Measurements from ENCODE around the gene DESI1.

DESI1 gene

DNA sequence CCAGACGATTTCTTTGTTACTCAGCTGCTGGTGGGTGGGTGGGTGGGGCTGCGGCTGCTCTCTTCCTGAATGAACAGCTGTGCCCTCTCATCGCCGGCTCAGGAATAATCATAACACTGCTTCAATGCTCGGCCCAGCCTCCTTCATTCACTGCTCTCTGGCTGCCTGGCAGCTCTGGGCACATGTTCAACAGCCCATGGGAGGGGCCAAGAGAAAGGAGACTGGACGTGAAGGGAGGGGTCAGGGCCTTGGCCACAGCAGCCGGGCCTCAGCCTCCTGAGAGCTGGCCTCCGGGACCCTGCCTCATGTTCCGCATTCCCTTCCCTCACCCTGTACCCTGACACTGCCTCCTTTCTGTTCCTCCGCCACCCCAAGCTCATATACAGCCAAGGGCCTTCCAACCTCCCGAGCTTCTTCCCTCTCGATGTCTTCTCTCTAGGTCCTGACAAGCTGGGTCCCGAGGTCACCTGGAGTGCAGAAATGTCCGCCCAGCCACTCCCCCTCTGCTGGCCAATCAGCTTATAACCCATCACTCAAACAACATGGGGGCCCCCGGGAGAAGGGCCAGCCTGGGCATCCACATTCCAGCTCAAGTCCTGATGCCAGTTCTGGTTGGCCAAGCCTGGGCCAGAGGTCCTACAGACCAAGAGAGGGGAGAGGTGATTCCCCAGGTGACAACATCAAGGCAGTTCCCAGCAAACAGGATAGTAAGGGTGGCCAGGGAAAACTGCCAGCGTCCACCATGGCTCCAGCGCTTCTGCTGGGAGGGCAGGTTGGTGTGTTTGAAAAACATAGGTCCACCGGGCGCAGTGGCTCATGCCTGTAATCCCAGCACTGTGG lies 63.2 kb downstream of the DESI1 start:
- DNase-seq (ENCODE audit: low read depth): peak; percentile 80
- TF ChIP-seq, protein P1, sequence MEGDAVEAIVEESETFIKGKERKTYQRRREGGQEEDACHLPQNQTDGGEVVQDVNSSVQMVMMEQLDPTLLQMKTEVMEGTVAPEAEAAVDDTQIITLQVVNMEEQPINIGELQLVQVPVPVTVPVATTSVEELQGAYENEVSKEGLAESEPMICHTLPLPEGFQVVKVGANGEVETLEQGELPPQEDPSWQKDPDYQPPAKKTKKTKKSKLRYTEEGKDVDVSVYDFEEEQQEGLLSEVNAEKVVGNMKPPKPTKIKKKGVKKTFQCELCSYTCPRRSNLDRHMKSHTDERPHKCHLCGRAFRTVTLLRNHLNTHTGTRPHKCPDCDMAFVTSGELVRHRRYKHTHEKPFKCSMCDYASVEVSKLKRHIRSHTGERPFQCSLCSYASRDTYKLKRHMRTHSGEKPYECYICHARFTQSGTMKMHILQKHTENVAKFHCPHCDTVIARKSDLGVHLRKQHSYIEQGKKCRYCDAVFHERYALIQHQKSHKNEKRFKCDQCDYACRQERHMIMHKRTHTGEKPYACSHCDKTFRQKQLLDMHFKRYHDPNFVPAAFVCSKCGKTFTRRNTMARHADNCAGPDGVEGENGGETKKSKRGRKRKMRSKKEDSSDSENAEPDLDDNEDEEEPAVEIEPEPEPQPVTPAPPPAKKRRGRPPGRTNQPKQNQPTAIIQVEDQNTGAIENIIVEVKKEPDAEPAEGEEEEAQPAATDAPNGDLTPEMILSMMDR (conservative IDR thresholded peaks at IDR 0.05; ENCODE audit: low read length): no peak
- no peak overlapping the region for H3K4me3 ChIP-seq (ENCODE audit: low read length)

DNA sequence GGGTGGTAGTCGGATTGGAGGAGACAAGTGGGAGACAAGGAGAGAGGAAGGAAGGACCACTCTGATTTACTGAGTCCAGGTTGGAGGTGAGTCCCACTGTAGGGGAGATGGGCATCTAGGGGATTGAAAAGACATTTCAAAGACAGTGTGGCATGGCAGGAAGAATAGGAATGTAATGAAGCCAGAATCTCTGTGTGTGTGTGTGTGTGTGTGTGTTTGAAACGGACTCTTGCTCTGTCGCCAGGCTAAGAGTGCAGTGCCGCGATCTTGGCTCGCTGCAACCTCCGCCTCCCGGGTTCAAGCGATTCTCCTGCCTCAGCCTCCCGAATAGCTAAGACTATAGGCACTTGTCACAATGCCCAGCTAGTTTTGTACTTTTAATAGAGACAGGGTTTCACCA lies 64.3 kb downstream of the DESI1 start:
- no peak overlapping the region for H3K4me3 ChIP-seq (ENCODE audit: low read length)
- TF ChIP-seq, protein P1 (conservative IDR thresholded peaks at IDR 0.05; ENCODE audit: low read length): no peak
- no peak for DNase-seq (ENCODE audit: low read depth)

DNA sequence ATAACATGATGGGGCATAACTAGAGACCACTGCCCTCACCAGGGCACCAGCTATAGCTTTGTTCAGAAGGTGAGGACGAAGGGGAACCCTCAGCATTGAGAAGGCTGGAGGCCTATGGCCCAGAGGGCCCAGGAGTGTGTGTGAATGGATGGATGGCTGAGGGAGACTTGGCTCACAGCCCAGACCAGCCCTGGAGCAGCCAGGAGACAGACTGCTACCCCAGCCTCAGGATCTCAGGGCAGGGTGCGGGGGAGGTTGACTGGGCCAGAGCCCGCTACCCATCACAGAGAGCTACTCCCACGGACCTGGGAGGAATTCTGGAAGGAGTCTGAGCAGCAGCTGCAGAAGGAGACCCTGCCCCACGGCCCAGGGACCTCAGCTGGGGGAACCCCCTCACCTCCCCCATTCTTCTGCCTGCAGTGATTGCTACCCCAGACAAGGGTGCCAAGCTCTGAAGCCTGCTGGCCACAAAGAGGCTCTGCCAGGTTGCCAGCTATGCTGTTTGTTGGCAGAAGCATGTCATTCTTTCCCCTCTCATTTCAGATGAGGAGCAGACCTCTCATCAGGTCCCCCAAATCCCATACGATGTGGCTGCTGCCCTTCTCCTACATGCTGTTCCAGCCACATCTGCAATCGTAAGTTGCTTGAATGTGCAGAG lies 65.4 kb downstream of the DESI1 start:
- TF ChIP-seq, protein P1 (conservative IDR thresholded peaks at IDR 0.05; ENCODE audit: low read length): no peak
- H3K4me3 ChIP-seq (ENCODE audit: low read length): no peak overlapping the region
- DNase-seq (ENCODE audit: low read depth): no peak

DNA sequence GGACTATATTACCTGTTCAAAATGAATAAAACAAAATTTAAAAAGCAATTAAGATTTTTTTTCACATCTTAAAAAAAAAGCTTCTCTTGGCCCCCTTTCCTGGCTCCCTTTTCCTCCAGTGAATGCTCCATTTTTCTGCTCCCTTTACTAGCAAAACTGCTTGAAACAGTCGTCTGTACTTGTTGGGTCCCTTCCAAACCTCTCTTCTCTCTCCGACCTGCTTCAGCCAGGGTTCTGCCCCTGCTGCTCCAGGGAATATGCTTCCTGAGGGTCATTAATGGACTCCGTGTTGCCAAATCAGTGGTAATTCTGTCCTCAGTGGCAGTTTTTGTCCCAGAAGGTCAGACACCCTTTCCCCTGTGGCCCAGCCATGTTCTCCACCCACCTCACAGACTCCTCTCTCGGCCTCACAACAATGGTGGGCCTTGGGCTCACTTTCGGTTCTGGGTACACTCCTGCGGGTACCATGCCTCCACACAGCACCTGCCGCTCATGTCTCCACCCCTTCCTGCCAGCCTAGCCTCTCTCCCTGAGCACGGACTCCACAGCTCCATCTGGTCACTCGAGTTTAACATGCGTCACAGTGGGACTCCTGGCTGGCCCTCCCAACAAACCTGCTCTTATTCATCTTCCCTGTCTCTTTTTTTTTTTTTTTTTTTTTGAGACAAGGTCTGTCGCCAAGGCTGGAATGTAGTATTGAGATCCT lies 68.8 kb downstream of the DESI1 start:
- H3K4me3 ChIP-seq (ENCODE audit: low read length): no peak overlapping the region
- TF ChIP-seq, protein P1 (conservative IDR thresholded peaks at IDR 0.05; ENCODE audit: low read length): no peak

DNA sequence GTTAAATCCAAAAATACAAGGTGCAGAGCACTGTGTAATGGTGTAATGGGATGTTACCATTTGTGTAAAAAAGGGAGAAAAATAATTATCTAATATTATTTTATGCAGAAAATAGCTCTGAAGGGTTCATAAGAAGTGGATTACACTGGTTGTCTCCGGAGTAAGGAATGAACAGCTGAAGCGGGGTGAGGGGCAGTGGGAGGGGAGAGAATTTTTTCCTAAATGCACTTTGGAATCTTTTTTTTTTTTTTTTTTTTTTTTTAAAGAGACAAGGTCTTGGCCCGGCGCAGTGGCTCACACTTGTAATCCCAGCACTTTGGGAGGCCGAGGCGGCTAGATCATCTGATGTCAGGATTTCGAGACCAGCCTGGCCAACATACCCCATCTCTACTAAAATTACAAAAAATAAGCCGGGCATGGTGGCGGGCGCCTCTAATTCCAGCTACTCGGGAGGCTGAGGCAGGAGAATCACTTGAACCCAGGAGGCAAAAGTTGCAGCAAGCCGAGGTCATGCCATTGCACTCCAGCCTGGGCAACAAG lies 69.8 kb downstream of the DESI1 start:
- DNase-seq (ENCODE audit: low read depth): no peak
- TF ChIP-seq, protein P1 (conservative IDR thresholded peaks at IDR 0.05; ENCODE audit: low read length): no peak
- no peak overlapping the region for H3K4me3 ChIP-seq (ENCODE audit: low read length)

More for the DNA sequence above, 68.8 kb downstream of the DESI1 start:
- no peak for DNase-seq (ENCODE audit: low read depth)

DNA sequence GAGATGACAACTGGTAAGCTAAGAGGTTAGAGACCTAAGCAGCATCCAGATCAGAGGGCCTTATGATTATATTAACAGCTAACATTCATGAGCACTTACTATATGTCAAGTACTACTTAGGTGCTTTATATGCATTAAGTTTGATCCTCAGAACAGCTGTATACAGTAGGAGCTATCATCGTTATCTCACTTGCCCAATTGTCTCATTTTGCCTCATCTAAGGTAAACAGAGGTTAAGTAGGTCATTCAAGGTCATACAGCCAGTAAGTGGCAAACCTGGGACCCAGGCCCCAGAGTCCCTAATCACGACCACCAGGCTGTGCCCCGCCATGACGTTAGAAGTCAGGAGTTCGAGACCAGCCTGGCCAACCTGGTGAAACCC lies 72.0 kb downstream of the DESI1 start:
- TF ChIP-seq, protein P1 (conservative IDR thresholded peaks at IDR 0.05; ENCODE audit: low read length): no peak
- no peak for DNase-seq (ENCODE audit: low read depth)
- H3K4me3 ChIP-seq (ENCODE audit: low read length): no peak overlapping the region

Measured in AG10803 (cell line).